GM19372 (cell line): ENCODE data around the gene LCNL1.
"Not testable (repeated sequence)": the region's sequence is repeated elsewhere in the genome, so short reads cannot be mapped to it uniquely, and the experiment has no call there.

Source experiments
- ATAC-seq: cut with Tn5 transposase; IDR thresholded peaks from one replicate; pipeline ENCODE4 v1.9.1; 2021; ENCODE audit warnings: mild to moderate bottlenecking, low read depth, moderate library complexity; ENCODE audit not compliant: unreplicated experiment

The LCNL1 gene

GRCh38 chr9:136990242-136990911, 7.6 kb downstream of the LCNL1 start:
- ATAC-seq, result no peak

DNA sequence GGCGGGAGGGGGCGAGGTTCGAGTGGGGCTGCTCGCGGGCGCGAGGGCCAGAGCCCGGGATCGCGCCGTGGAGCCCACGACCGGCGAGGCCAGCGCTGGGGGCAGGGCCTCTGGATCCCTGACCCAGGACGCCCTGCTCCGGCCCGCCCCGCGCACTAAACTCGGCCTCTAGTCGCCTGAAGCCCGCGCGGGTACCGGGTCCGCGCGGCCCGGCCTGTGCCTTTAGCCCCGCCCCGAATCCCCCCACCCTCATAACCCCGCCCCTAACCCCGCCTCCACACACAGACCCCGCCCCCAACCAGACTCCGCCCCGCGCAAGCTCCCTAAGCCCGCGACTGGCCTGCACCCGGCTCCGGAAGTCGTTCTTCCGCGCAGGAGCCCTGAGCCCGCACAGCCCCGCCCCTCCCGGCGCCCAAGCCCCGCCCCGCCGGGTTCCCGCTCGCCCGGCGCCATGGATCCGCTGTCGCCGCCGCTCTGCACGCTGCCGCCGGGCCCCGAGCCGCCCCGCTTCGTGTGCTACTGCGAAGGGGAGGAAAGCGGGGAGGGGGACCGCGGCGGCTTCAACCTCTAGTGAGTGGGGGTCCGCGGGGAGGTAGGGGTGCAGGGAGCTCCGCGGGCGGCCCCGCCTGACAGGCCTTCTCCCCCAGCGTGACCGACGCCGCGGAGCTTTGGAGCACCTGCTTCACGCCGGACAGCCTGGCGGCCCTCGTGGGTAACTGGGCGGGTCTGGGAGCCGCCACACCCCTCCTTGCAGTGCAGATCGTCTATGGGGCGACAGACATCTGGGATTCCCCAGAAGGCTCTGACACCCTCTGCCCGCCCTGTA, 9.4 kb downstream of the LCNL1 start, which contains the start of gene PAXX:
Gene PAXX, plus strand, starts transcription at position 430 of the 826 bp plus-strand sequence. Its CDS starts 22 bp downstream, at position 452.
- ATAC-seq, result peak; percentile 85

GRCh38 chr9:136992819-136993369, 10.1 kb downstream of the LCNL1 start:
- ATAC-seq, result no peak

- ATAC-seq, result no peak
These were observed 11.5 kb downstream of the LCNL1 start for GRCh38 chr9:136994180-136994887.

GRCh38 chr9:136994888-136995230, 12.1 kb downstream of the LCNL1 start:
- ATAC-seq, result no peak

DNA sequence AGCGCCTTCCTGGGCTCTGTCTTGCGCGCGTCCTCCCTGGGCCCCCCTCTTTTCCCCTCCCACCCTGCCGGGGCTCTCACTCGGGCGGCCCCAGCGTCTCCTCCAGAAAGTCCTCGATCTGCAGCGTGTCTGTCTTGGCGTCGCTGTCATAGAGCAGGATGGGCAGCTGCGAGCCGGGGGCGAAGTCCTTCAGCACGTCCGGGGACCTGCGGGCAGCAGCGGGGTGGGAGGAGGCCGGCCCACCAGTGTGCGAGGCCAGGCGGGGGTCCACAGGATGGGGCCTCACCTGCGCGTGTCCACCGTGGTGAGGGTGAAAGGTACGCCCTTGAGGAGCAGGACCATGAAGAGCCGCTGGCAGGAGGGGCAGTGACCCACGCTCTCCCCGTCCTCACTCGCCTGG, 12.6 kb downstream of the LCNL1 start:
- ATAC-seq, result no peak

DNA sequence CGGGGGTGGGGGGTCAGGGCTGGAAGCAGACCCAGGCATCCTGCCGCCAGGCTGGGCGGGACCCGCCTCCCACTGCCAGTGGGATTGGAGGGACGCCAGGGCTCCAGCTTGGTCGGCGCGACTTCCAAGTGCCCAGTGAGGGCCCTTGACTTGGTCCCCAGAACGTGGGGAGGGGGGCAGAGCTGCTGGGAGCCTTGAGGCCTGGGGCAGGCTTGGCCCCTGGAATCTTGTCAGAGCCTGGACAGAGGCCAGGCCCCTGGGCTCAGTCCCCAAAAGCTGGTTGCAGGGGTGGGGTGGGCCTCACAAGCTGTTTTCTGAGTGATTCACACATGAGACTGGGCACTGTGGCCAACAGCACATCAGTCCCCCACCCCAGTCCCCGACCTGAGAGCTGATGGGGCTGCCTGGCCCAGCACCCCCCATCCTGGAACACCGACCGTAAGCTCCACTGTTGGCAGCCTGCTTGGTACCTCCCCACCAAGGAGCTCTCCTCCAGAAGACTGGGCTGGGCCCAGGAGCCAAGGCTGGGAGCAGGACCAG, 13.0 kb downstream of the LCNL1 start:
- no peak for ATAC-seq

GRCh38 chr9:136996361-136997292, 13.8 kb downstream of the LCNL1 start, which contains the start of gene CLIC3:
Gene CLIC3 (minus strand): TSS chr9:136996568. CDS start chr9:136996543, 25 bp downstream.
- no peak for ATAC-seq

- no peak for ATAC-seq
These were observed 14.6 kb downstream of the LCNL1 start for GRCh38 chr9:136997371-136997770.

DNA sequence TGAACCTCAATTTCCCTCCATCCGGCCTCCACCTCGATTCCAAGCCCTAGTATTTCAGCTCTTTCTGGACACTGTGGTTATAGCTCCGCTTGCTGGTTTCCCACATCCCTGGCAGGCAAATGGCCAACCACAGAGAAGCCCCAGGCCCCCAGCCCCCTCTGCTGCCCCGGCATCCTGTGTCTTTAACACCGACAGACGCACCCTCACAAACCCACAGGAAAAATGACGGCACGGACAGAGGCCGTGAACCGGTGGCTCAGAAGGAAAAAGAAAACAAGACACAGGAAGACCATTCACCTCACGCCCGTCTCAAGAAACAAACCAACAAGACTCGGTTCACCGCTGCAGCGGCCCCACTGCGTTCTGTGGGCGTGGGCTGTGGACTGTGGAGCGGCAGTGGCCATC, 15.0 kb downstream of the LCNL1 start:
- no peak for ATAC-seq

DNA sequence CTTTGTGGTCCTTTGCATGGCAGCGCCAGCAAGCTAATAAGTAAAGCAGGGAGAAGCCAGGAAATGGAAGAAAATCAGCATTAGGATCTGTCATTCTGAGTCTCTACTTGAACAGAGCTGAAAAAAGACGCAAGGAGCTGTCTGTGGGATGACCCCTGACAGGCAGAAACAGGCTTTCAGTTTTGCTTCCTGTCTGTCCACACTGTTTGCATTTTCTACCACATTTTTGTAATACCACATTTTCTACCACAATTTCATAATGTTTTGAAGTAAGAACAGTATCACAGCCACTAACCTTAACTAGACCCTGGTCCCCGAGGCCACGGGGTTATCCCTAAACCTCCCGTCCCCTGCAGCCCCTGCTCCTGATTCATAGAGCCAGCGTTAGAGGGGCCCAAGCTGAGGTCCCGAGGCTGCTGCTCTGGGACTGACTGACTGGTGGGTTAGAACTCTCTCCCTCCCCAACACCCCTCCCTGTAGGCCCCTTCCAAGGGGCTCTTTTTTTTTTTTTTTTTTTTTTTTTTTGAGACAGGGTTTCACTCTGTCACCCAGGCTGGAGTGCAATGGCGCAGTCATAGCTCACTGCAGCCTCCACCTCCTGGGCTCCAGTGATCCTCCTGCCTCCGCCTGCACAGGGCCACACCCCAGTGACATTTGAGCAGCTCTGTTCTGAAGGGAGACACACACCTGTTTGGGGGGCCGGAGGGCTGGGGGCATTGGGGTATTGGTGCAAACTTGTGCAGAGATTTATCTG, 17.6 kb downstream of the LCNL1 start:
- ATAC-seq, result peak; percentile 71

DNA sequence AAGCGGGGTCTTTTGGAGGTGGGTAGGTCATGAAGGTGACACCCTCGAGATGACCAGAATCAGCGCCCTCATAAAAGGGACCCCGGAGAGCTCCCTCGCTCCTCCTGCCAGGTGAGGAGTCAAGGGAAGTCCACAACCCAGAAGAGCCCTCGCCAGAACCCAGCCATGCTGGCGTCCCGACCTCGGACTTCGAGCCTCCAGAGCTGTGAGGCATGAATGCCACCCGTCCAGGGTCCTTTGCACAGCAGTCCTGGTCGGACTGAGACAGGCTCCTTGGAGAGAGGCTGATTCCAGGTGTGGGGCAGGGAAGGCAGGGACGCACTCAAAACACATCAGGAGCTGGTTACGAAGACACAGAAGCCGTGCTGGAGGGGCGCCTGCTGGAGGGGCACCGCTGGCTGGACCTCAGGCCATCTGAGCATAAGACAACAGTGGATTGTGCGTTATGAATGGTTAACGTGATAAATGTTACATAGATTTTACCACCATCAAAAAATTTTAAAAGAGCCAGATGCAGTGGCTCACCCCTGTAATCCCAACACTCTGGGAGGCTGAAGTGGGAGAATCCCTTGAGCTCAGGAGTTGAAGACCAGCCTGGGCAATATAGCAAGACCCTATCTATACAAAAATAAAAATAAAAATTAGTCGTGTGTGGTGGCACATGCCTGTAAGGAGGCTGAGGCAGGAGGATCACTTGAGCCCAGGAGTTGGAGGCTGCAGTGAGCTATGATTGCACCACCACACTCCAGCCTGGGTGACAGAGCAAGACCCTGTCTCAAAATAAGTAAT, 19.3 kb downstream of the LCNL1 start:
- ATAC-seq, result no peak

DNA sequence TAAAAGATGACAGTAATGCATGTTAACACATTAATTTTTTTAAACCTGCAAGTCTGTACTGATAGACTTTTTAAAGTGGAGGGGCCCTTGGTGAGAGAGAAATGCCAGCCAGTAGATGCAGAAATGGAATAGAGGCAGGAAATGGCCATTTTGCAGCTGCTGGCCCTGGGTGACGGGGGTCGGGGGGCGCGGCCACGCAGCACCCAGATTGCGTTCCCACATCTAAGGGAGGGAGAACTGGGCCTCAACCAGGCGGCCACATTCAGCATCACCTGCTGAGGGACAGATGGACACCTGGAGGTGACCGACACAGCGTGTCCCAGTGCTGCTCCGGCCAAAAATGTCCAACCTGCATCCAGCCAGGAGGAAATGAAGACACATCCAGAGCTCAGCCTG, 19.9 kb downstream of the LCNL1 start:
- ATAC-seq, result no peak

- ATAC-seq, result not testable (repeated sequence)
These were observed 21.5 kb downstream of the LCNL1 start for GRCh38 chr9:137004285-137004684.

DNA sequence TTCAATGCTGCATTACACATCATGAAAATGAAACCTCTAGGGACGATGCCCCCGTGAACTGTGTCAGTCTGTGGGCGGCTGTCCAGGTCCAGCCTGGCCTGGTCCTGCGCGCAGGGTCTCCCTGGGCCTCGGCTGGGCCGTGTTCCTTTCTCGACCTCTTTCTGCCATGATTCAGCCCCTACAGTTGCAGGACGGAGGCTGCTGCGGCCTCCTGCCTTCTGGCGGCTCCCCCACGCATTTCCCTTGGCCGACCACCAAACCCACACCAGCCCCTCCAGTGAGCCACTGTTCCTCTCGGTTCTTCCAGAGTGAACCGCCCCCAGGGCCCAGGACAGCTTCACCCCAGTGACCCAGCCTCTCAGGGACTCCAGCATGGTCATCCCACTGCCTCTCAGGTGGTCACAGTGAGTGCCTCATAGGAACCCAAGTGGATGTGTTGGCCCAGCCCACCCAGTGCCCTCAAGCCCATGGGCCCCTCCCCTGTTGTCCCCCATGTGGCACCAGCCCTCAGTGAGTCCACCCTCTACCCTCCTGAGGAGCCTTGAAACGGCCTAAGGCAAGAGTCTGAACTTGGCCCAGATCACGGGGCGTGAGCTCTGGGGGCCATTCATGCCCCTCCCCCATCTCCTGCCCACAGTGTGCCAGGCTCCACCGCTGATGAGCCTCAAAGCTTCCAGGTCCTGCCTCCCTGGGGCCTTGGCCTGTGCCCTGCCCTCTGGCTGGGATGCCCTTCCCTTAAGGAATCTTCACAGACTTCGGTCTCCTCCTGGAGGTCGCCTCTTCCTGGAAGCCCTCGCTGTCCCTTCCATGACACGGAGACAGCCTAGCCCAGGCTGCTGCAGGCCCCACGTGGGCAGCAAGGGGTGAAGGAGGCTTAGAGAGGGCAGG, 23.6 kb downstream of the LCNL1 start:
- ATAC-seq, result no peak

GRCh38 chr9:137007108-137007815, 24.5 kb downstream of the LCNL1 start:
- no peak for ATAC-seq
